B cell (primary cell): ENCODE results near the gene PPP1R18. TPM values are rescaled to one million over a fixed set of nuclear protein-coding genes. Genes with fewer than 3 reads are reported as not detected.

ENCODE experiments used
- ATAC-seq: fragments of 200-7000 bp; cut with Tn5 transposase; one replicate; pipeline ENCODE4 v1.10.0; 2021; ENCODE audit warnings: low read depth, mild to moderate bottlenecking, moderate number of reproducible peaks, moderate library complexity
- CTCF ChIA-PET: fragments of 350-600 bp; sonication (Branson Sonifier 250); formaldehyde crosslinking; loops from one replicate; lab custom pipeline; 2021; ENCODE audit warnings: antibody characterized with exemption, inconsistent platforms; lab: Charles Lee
- POLR2A ChIA-PET: fragments of 350-600 bp; sonication (Branson Sonifier 250); formaldehyde crosslinking; loops from one replicate; lab custom pipeline; 2021; ENCODE audit warnings: antibody characterized with exemption; lab: Charles Lee
- DNase-seq: peaks from one replicate; pipeline ENCODE4 v3.0.0; 2013
- H2AFZ ChIP-seq: 2 replicates; pipeline ENCODE4 v1.6.1; 2012; ENCODE audit warnings: mild to moderate bottlenecking, low read depth, low read length; ENCODE audit not compliant: insufficient read depth, poor library complexity, severe bottlenecking
- H3K27ac ChIP-seq, 2 donors: 1 replicate in 1 of 2; 2 replicates in 1 of 2; pipeline ENCODE4 v1.5.1; 2012 to 2013; ENCODE audit warnings: low read length in 2 of 2, mild to moderate bottlenecking in 2 of 2, moderate library complexity in 1 of 2
- H3K27me3 ChIP-seq, 4 experiments: fragments of 200-600 bp in 1 of 4; sonication (generic) in 1 of 4; replicated peaks in 1 of 4; 1 replicate in 2 of 4; 2 replicates in 2 of 4; pipeline versions ENCODE4 v1.6.1 to v1.7.0; 2013 to 2016; ENCODE audit warnings: low read length in 3 of 4, mild to moderate bottlenecking in 2 of 4, mixed read lengths in 1 of 4, moderate library complexity in 1 of 4; ENCODE audit not compliant: insufficient read depth in 4 of 4, control insufficient read depth in 3 of 4; ENCODE audit errors: control extremely low read depth in 1 of 4
- H3K36me3 ChIP-seq, 2 experiments: replicated peaks in 1 of 2; 1 replicate in 1 of 2; 2 replicates in 1 of 2; pipeline versions ENCODE4 v1.6.1 to v1.7.1; 2013; ENCODE audit warnings: low read length in 1 of 2; ENCODE audit not compliant: insufficient read depth in 2 of 2, control insufficient read depth in 1 of 2; ENCODE audit errors: control extremely low read depth in 1 of 2, extremely low read depth in 1 of 2
- H3K4me1 ChIP-seq, 2 donors: fragments of 200-600 bp in 1 of 2; sonication (generic) in 1 of 2; 1 replicate in 1 of 2; 2 replicates in 1 of 2; pipeline versions ENCODE4 v1.5.1 to v1.6.1; 2013 to 2017; ENCODE audit warnings: low read length in 2 of 2; ENCODE audit not compliant: control insufficient read depth in 2 of 2, insufficient read depth in 2 of 2
- H3K4me2 ChIP-seq: replicated peaks from 2 replicates; pipeline ENCODE3; 2012; ENCODE audit warnings: mild to moderate bottlenecking, low read depth, low read length; ENCODE audit not compliant: poor library complexity, severe bottlenecking
- H3K4me3 ChIP-seq, 5 experiments: fragments of 200-600 bp in 1 of 5; sonication (generic) in 1 of 5; 1 replicate in 3 of 5; 2 replicates in 2 of 5; pipeline versions ENCODE4 v1.5.1 to v1.7.0; 2011 to 2016; ENCODE audit warnings: low read length in 4 of 5, mild to moderate bottlenecking in 4 of 5, low read depth in 2 of 5, control low read depth in 1 of 5, moderate library complexity in 1 of 5; ENCODE audit not compliant: insufficient read depth in 1 of 5; ENCODE audit errors: control extremely low read depth in 1 of 5, extremely low read depth in 1 of 5
- H3K79me2 ChIP-seq: fragments of 200-600 bp; sonication (generic); one replicate; pipeline ENCODE4 v1.6.0; 2016; ENCODE audit warnings: low read length; ENCODE audit not compliant: control insufficient read depth, insufficient read depth
- H3K9ac ChIP-seq: fragments of 200-600 bp; sonication (generic); 2 replicates; pipeline ENCODE4 v1.6.1; 2017; ENCODE audit warnings: mild to moderate bottlenecking, low read length, moderate library complexity
- H3K9me3 ChIP-seq, 3 donors: one replicate each; pipeline versions ENCODE4 v1.6.1 to v1.7.1; 2013; ENCODE audit warnings: low read length in 2 of 3; ENCODE audit not compliant: control insufficient read depth in 2 of 3, insufficient read depth in 1 of 3; ENCODE audit errors: control extremely low read depth in 1 of 3
- H4K20me1 ChIP-seq: 2 replicates; pipeline ENCODE4 v1.6.0; 2012; ENCODE audit warnings: mild to moderate bottlenecking, low read length; ENCODE audit not compliant: insufficient read depth, control insufficient read depth, poor library complexity, severe bottlenecking
- H3K27ac Mint-ChIP-seq: one replicate; pipeline ENCODE4 v1.8.0; 2021; ENCODE audit warnings: mixed read lengths
- H3K27me3 Mint-ChIP-seq: one replicate; pipeline ENCODE4 v1.8.0; 2021; ENCODE audit warnings: mixed read lengths
- H3K4me1 Mint-ChIP-seq: one replicate; pipeline ENCODE4 v1.8.0; 2021; ENCODE audit warnings: mixed read lengths
- H3K4me3 Mint-ChIP-seq: one replicate; pipeline ENCODE4 v1.8.0; 2021; ENCODE audit warnings: mixed read lengths
- H3K9me3 Mint-ChIP-seq: one replicate; pipeline ENCODE4 v1.8.0; 2022; ENCODE audit warnings: mixed read lengths; ENCODE audit not compliant: insufficient read depth
- EZH2 ChIP-seq: IDR thresholded peaks from 2 replicates; pipeline ENCODE4 v1.6.1; 2012; ENCODE audit warnings: borderline replicate concordance, low read depth, mild to moderate bottlenecking, moderate library complexity, low read length; ENCODE audit not compliant: insufficient read depth, poor library complexity, severe bottlenecking
- WGBS: methylation state at CpG from one replicate; pipeline ENCODE4 v1.1.5; 2013; ENCODE audit warnings: missing lambda C conversion rate; ENCODE audit not compliant: insufficient coverage; 5-methylcytosine and 5-hydroxymethylcytosine counted together
- intact Hi-C: fragments of 100-400 bp; cut with micrococcal nuclease; formaldehyde crosslinking; loops from one replicate; pipeline ENCODE4 v1.10.0; 2022
- polyA plus RNA-seq: library from polyadenylated mRNA; depleted of rRNA; stranded (reverse); fragments of >200 nt; gene quantifications from 2 replicates; pipeline ENCODE4 v1.2.3, GENCODE V29; 2012
- total RNA-seq, 2 donors: library from RNA; stranded (reverse); fragments of 120-200 nt in 1 of 2; gene quantifications; 1 replicate in 1 of 2; 2 replicates in 1 of 2; pipeline versions ENCODE4 v1.2.3 to v1.2.4, GENCODE V29; 2013 to 2022
- TF ChIP-seq, protein P1 (sequence below): fragments of 200-600 bp; IDR thresholded peaks from one replicate; pipeline ENCODE4 v1.8.0; 2022; ENCODE audit warnings: antibody characterized with exemption, mild to moderate bottlenecking

PPP1R18 gene
- total and polyA plus RNA-seq, 2 donors (not counting 1 experiment from before 2014, with no cell fraction given): 113 to 125 TPM

- intact Hi-C loops: loop anchor here (1.0 to 5.0 kb wide), 3 partner anchors 9 to 198 kb away; no protein-coding TSS in a partner anchor
- peak overlapping the region; percentile 99 for H3K27ac Mint-ChIP-seq
- POLR2A ChIA-PET: interaction anchor here (0.6 to 8.7 kb wide), 10 partner anchors 9 to 890 kb away, joined by 3 to 216 read pairs (median 12); partner anchors contain the start of genes MDC1, MRPS18B, PPP1R10 and TUBB
- H4K20me1 ChIP-seq: peaks cover 78% of the 10 kb centered on the region
- peak overlapping the region; percentile 100 for H3K4me2 ChIP-seq
- H3K4me3 ChIP-seq: peak overlapping the region in 4 of 5 experiments; percentile 31 to 100 (median 37)
- ATAC-seq (peak; percentile 29), DNase-seq (peak; percentile 92)
- H3K79me2 ChIP-seq: peaks cover 74% of the 10 kb centered on the region
- CTCF ChIA-PET: interaction anchor here (0.6 to 19.8 kb wide), 40 partner anchors 9 to 1028 kb away, joined by 3 to 963 read pairs (median 5); partner anchors contain the start of genes ATAT1, FLOT1, IER3 and MDC1
- H3K4me1 ChIP-seq: peaks cover 38 to 39% of the 10 kb centered on the region in 2 donors
- peak overlapping the region; percentile 14 for H2AFZ ChIP-seq
- no peaks in the 10 kb centered on the region for H3K27me3 Mint-ChIP-seq
- no peaks in the 10 kb centered on the region for H3K9me3 ChIP-seq
- no peaks in the 10 kb centered on the region for H3K9me3 Mint-ChIP-seq
- H3K36me3 ChIP-seq: peaks cover 4 to 56% of the 10 kb centered on the region in 2 experiments
- H3K4me1 Mint-ChIP-seq: peaks cover 51% of the 10 kb centered on the region
- H3K27me3 ChIP-seq: no peaks in the 10 kb centered on the region
- WGBS: 5% methylated on average over 24 of the region's 31 CpGs
- peak overlapping the region; percentile 65 for H3K4me3 Mint-ChIP-seq
- TF ChIP-seq, protein P1, sequence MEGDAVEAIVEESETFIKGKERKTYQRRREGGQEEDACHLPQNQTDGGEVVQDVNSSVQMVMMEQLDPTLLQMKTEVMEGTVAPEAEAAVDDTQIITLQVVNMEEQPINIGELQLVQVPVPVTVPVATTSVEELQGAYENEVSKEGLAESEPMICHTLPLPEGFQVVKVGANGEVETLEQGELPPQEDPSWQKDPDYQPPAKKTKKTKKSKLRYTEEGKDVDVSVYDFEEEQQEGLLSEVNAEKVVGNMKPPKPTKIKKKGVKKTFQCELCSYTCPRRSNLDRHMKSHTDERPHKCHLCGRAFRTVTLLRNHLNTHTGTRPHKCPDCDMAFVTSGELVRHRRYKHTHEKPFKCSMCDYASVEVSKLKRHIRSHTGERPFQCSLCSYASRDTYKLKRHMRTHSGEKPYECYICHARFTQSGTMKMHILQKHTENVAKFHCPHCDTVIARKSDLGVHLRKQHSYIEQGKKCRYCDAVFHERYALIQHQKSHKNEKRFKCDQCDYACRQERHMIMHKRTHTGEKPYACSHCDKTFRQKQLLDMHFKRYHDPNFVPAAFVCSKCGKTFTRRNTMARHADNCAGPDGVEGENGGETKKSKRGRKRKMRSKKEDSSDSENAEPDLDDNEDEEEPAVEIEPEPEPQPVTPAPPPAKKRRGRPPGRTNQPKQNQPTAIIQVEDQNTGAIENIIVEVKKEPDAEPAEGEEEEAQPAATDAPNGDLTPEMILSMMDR: peak; percentile 94
- TF ChIP-seq EZH2: no peak
- H3K9ac ChIP-seq: peak overlapping the region; percentile 59
- peak overlapping the region in 1 of 2 donors; percentile 97 for H3K27ac ChIP-seq
These were observed 7.3 kb downstream of the PPP1R18 start for GRCh38 chr6:30678964-30679726.
